Subcutaneous abdominal adipose tissue (tissue), 5 donors: ENCODE data around the gene NTSR1.

Source experiments
- H3K27ac ChIP-seq: one replicate; pipeline ENCODE4 v1.7.0; 2013; ENCODE audit warnings: low read depth, mild to moderate bottlenecking, inconsistent platforms, low read length, moderate library complexity
- H3K27me3 ChIP-seq, 5 donors: one replicate each; pipeline ENCODE4 v1.7.0; 2013; ENCODE audit warnings: low read length in 5 of 5, inconsistent platforms in 1 of 5; ENCODE audit not compliant: control insufficient read depth in 5 of 5, insufficient read depth in 4 of 5
- H3K36me3 ChIP-seq, 5 donors: one replicate each; pipeline ENCODE4 v1.7.0; 2013; ENCODE audit warnings: low read length in 5 of 5; ENCODE audit not compliant: control insufficient read depth in 5 of 5, insufficient read depth in 5 of 5
- H3K4me1 ChIP-seq, 5 donors: one replicate each; pipeline ENCODE4 v1.7.0; 2013; ENCODE audit warnings: low read length in 5 of 5, mild to moderate bottlenecking in 3 of 5, moderate library complexity in 1 of 5; ENCODE audit not compliant: control insufficient read depth in 5 of 5, insufficient read depth in 5 of 5
- H3K4me3 ChIP-seq, 5 donors: one replicate each; pipeline ENCODE4 v1.7.0; 2013; ENCODE audit warnings: low read length in 5 of 5, low read depth in 1 of 5
- H3K9ac ChIP-seq, 5 donors: one replicate each; pipeline ENCODE4 v1.7.0; 2013; ENCODE audit warnings: low read length in 5 of 5, mild to moderate bottlenecking in 4 of 5, moderate library complexity in 3 of 5
- H3K9me3 ChIP-seq, 5 donors: one replicate each; pipeline ENCODE4 v1.7.0; 2013; ENCODE audit warnings: low read length in 5 of 5; ENCODE audit not compliant: control insufficient read depth in 5 of 5
- donor health status: healthy.
- donor health status: healthy.
- donor health status: healthy.
- donor health status: healthy.
- donor health status: healthy.

The NTSR1 gene

GRCh38 chr20:62665153-62665754 is 43.4 kb upstream of the NTSR1 start:
- Histone ChIP-seq H3K27ac (no peak overlapping the region), H3K9ac (no peak overlapping the region), H3K27me3 (peaks cover 0 to 21% (median 8%) of the 10 kb centered on the region in 5 donors), H3K9me3 (no peaks in the 10 kb centered on the region), H3K4me1 (peaks cover 3 to 28% (median 17%) of the 10 kb centered on the region in 5 donors), H3K36me3 (peaks cover 0 to 14% (median 0%) of the 10 kb centered on the region in 5 donors), H3K4me3 (no peak overlapping the region)

- no peak overlapping the region for H3K9ac ChIP-seq
Measured at GRCh38 chr20:62665826-62666735, 42.6 kb upstream of the NTSR1 start.

GRCh38 chr20:62666736-62667529 is 41.7 kb upstream of the NTSR1 start:
- peaks cover 0 to 12% (median 0%) of the 10 kb centered on the region in 5 donors for H3K36me3 ChIP-seq
- no peak overlapping the region for H3K4me3 ChIP-seq
- no peak overlapping the region for H3K27ac ChIP-seq

More at GRCh38 chr20:62665826-62666735, 42.6 kb upstream of the NTSR1 start:
- peaks cover 3 to 28% (median 17%) of the 10 kb centered on the region in 5 donors for H3K4me1 ChIP-seq
- no peak overlapping the region for H3K27ac ChIP-seq
- H3K4me3 ChIP-seq = no peak overlapping the region
- H3K27me3 ChIP-seq = peaks cover 2 to 19% (median 3%) of the 10 kb centered on the region in 5 donors
- peaks cover 0 to 12% (median 0%) of the 10 kb centered on the region in 5 donors for H3K36me3 ChIP-seq
- no peaks in the 10 kb centered on the region for H3K9me3 ChIP-seq

GRCh38 chr20:62667530-62668440 is 40.9 kb upstream of the NTSR1 start:
- Histone ChIP-seq H3K4me1 (peaks cover 3 to 28% (median 17%) of the 10 kb centered on the region in 5 donors), H3K36me3 (peaks cover 0 to 12% (median 0%) of the 10 kb centered on the region in 5 donors), H3K27ac (no peak overlapping the region), H3K9me3 (no peaks in the 10 kb centered on the region), H3K27me3 (peaks cover 0 to 14% (median 3%) of the 10 kb centered on the region in 5 donors), H3K9ac (no peak overlapping the region), H3K4me3 (no peak overlapping the region)

More at GRCh38 chr20:62666736-62667529, 41.7 kb upstream of the NTSR1 start:
- Histone ChIP-seq H3K9ac (no peak overlapping the region), H3K4me1 (peaks cover 3 to 28% (median 17%) of the 10 kb centered on the region in 5 donors), H3K9me3 (no peaks in the 10 kb centered on the region), H3K27me3 (peaks cover 2 to 14% (median 3%) of the 10 kb centered on the region in 5 donors)

DNA sequence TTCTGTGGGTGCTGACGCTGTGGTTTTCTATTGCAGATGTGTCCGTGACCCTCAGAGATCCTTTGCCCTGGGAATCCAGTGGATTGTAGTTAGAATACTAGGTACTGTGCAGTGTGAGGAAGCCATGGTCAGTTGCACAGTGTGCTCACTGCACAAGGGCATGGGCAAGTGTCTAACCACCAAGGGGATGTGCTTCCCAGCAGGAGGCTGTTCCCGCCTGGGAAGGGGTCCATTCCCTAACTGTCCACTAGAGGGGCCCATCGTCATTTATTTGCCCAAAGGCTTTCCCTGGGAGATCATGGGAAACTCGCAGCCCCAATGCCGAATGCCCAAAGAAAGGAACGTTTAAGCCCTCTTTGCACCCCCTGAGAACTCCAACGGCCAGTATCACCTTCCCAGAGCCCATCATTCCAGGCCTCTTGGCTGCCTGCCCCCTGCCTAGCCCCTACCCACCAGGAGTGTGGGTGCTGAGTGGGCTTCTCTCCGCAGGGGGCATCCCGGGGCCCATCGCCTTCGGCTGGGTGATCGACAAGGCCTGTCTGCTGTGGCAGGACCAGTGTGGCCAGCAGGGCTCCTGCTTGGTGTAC is 40.1 kb upstream of the NTSR1 start:
- Histone ChIP-seq H3K9me3 (no peaks in the 10 kb centered on the region), H3K4me1 (peaks cover 4 to 34% (median 17%) of the 10 kb centered on the region in 5 donors), H3K9ac (no peak overlapping the region), H3K36me3 (peaks cover 0 to 7% (median 0%) of the 10 kb centered on the region in 5 donors), H3K4me3 (no peak overlapping the region), H3K27me3 (peaks cover 0 to 17% (median 6%) of the 10 kb centered on the region in 5 donors), H3K27ac (no peak overlapping the region)

GRCh38 chr20:62669249-62669648 is 39.4 kb upstream of the NTSR1 start:
- Histone ChIP-seq H3K4me3 (no peak overlapping the region), H3K4me1 (peaks cover 4 to 35% (median 17%) of the 10 kb centered on the region in 5 donors), H3K9ac (no peak overlapping the region), H3K9me3 (no peaks in the 10 kb centered on the region), H3K27ac (no peak overlapping the region), H3K27me3 (peaks cover 4 to 24% (median 13%) of the 10 kb centered on the region in 5 donors), H3K36me3 (peaks cover 0 to 7% (median 0%) of the 10 kb centered on the region in 5 donors)

DNA sequence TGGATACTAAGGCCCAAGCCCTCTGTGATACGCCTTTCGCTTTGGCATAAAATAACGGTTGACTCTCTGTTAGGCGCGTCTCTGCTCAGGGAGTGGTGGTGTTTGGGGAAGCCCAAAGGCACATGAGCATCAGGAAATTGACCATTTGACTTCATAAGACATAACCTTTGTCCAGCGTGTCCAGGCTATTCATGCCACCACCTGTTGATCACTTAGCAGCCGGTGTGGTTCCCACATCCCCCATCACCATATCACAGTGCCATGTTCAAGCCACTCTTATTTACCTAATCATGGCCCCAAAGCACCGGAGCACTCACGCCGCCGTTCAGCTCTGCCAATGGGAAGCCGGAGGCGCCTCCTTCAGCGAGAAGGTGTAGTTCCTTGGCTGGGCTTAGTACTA is 38.5 kb upstream of the NTSR1 start:
- H3K27me3 ChIP-seq = peaks cover 13 to 33% (median 19%) of the 10 kb centered on the region in 5 donors
- H3K4me1 ChIP-seq = peaks cover 4 to 34% (median 17%) of the 10 kb centered on the region in 5 donors
- H3K9me3 ChIP-seq = no peaks in the 10 kb centered on the region
- no peak overlapping the region for H3K4me3 ChIP-seq
- no peak overlapping the region for H3K9ac ChIP-seq
- no peak overlapping the region for H3K27ac ChIP-seq
- H3K36me3 ChIP-seq = peaks cover 0 to 7% (median 0%) of the 10 kb centered on the region in 5 donors

DNA sequence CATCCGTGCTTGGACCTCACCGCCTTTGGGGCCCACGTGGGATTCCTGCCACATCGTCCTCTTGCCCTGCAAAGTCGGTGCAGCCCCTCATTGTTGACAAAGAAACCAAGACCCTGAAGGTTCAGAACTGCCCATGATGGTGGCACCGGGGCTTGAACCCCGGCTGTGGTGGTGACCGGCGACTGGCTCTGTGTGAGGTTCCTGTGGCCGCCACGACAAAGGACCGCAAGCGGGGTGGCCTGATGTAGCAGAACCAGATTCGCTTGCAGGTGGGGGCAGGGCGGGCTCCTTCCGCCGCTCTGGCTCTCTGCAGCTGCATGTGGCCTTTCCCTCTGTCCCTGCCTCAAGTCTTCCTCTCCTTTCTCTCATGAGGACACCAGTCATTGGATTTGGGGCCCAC is 37.6 kb upstream of the NTSR1 start:
- H3K4me1 ChIP-seq = peaks cover 4 to 31% (median 17%) of the 10 kb centered on the region in 5 donors
- H3K27me3 ChIP-seq = peaks cover 17 to 40% (median 26%) of the 10 kb centered on the region in 5 donors

More for the DNA sequence above, 37.6 kb upstream of the NTSR1 start:
- Histone ChIP-seq H3K27ac (no peak overlapping the region), H3K36me3 (peaks cover 0 to 7% (median 0%) of the 10 kb centered on the region in 5 donors), H3K9ac (no peak overlapping the region), H3K4me3 (no peak overlapping the region), H3K9me3 (no peaks in the 10 kb centered on the region)
